Mucosa of descending colon (tissue), 3 donors: ENCODE results near the gene MTHFD2. TPM values are rescaled to one million over a fixed set of nuclear protein-coding genes. Genes with fewer than 3 reads are reported as not detected.

Experiments used
- ATAC-seq: fragments of 200-7000 bp; cut with Tn5 transposase; one replicate; pipeline ENCODE4 v1.9.1; 2020; ENCODE audit warnings: mild to moderate bottlenecking, moderate library complexity
- DNase-seq, 3 donors: peaks; one replicate each; pipeline ENCODE4 v3.0.0-alpha.2; 2020
- H3K36me3 ChIP-seq: fragments of 200-600 bp; one replicate; pipeline ENCODE4 v1.8.0; 2021; ENCODE audit warnings: low read depth, mild to moderate bottlenecking
- H3K4me1 ChIP-seq: fragments of 200-600 bp; one replicate; pipeline ENCODE4 v1.8.0; 2021; ENCODE audit warnings: low read depth, mild to moderate bottlenecking
- H3K4me3 ChIP-seq: fragments of 200-600 bp; one replicate; pipeline ENCODE4 v1.8.0; 2021; ENCODE audit warnings: mild to moderate bottlenecking
- H3K9me3 ChIP-seq: fragments of 200-600 bp; one replicate; pipeline ENCODE4 v1.8.0; 2021; ENCODE audit warnings: mild to moderate bottlenecking
- intact Hi-C, 2 donors: fragments of 100-400 bp; cut with DNase I in 1 of 2; cut with micrococcal nuclease in 1 of 2; formaldehyde crosslinking; loops; one replicate each; pipeline versions ENCODE4 v1.11.0 to v1.11.1; 2022; cut with DNase I, micrococcal nuclease
- total RNA-seq, 3 donors: library from RNA; stranded (reverse); fragmentation: NEBNext Ultra II Directional in 2 of 3; extraction: Animal tissue kit (Norgen Biotek cat#: 25700) in 2 of 3; gene quantifications; one replicate each; pipeline versions ENCODE4 v1.2.1 to v1.2.4, GENCODE V29; 2021 to 2023
- TF ChIP-seq, protein P1 (sequence below): fragments of 200-600 bp; IDR thresholded peaks from one replicate; pipeline ENCODE4 v1.8.0; 2022; ENCODE audit warnings: antibody characterized with exemption, mild to moderate bottlenecking
- donor health status: DM: no; HTN: no; CAD: no; lungs with moderate emphysema.
- donor health status: DM: no; HTN: no; CAD: no.
- donor health status: DM: no; HTN: yes; CAD: no.

The MTHFD2 gene
- total RNA-seq, 3 donors from 2014 or later = 18.6 to 42.2 (median 19.3) TPM

- Histone ChIP-seq H3K9me3 (no peaks in the 10 kb centered on the region), H3K4me3 (no peak overlapping the region), H3K36me3 (no peaks in the 10 kb centered on the region), H3K4me1 (no peaks in the 10 kb centered on the region)
- TF ChIP-seq, protein P1, sequence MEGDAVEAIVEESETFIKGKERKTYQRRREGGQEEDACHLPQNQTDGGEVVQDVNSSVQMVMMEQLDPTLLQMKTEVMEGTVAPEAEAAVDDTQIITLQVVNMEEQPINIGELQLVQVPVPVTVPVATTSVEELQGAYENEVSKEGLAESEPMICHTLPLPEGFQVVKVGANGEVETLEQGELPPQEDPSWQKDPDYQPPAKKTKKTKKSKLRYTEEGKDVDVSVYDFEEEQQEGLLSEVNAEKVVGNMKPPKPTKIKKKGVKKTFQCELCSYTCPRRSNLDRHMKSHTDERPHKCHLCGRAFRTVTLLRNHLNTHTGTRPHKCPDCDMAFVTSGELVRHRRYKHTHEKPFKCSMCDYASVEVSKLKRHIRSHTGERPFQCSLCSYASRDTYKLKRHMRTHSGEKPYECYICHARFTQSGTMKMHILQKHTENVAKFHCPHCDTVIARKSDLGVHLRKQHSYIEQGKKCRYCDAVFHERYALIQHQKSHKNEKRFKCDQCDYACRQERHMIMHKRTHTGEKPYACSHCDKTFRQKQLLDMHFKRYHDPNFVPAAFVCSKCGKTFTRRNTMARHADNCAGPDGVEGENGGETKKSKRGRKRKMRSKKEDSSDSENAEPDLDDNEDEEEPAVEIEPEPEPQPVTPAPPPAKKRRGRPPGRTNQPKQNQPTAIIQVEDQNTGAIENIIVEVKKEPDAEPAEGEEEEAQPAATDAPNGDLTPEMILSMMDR = no peak
- no peak for DNase-seq
- intact Hi-C loops = no loop called here
- ATAC-seq = no peak
Measured at GRCh38 chr2:74219846-74220486, 21.6 kb downstream of the MTHFD2 start.

GRCh38 chr2:74221091-74221490 is 22.7 kb downstream of the MTHFD2 start:
- TF ChIP-seq, protein P1 = no peak
- intact Hi-C loops = no loop called here
- Histone ChIP-seq H3K4me3 (no peak overlapping the region), H3K36me3 (no peaks in the 10 kb centered on the region), H3K9me3 (no peaks in the 10 kb centered on the region), H3K4me1 (no peaks in the 10 kb centered on the region)
- no peak for ATAC-seq
- DNase-seq = no peak

- intact Hi-C loops = no loop called here
- Histone ChIP-seq H3K9me3 (no peaks in the 10 kb centered on the region), H3K4me3 (no peak overlapping the region), H3K4me1 (no peaks in the 10 kb centered on the region), H3K36me3 (no peaks in the 10 kb centered on the region)
- TF ChIP-seq, protein P1 = no peak
- DNase-seq (no peak), ATAC-seq (no peak)
Measured at GRCh38 chr2:74221604-74222299, 23.3 kb downstream of the MTHFD2 start.

- TF ChIP-seq, protein P1 = no peak
- ATAC-seq = no peak
- no peaks in the 10 kb centered on the region for H3K4me1 ChIP-seq
- no peak for DNase-seq
- H3K36me3 ChIP-seq = no peaks in the 10 kb centered on the region
- intact Hi-C loops = no loop called here
- H3K9me3 ChIP-seq = no peaks in the 10 kb centered on the region
- H3K4me3 ChIP-seq = no peak overlapping the region
Measured at GRCh38 chr2:74222300-74222650, 23.9 kb downstream of the MTHFD2 start.

DNA sequence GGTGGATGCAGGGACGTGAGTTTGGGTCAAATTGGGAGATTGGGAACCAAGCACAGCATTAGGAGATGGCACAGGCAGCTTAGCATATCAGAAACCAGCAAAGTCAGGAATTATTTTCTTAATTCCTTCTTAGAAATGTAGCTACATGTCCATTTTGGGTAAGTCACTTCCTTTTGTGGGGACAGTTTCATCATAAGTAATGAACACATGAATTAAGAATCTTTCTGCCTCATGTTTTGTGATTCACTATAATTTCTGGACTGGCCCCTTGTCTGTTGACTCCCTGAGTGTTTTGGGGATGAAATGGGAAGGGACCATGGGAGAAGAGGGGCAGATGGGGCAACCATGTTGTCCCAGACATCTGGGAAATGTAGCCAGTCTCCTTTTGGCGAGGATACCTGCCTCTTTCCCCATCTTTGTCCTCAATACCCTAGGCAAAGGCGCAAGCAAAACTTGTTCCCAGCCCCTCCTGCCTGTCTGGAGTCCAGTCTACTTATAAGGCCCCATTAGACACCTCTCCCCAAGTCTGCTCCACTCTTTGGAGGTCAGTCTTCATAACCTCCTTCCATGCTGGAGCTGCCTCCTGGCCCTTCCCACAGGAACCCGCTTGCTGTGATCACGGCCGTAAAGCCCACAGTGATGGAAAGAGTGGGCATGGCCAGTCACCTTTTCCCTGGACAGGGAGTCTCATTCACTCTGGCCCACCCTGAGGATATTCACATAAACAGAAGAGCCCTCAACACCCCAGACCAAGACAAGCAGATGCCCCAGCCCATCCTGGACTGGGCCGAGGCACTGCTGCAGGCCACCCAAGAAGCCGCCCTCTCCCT is 25.7 kb downstream of the MTHFD2 start:
- no peak overlapping the region for H3K4me3 ChIP-seq
- DNase-seq (no peak), ATAC-seq (no peak)
- H3K36me3 ChIP-seq = no peaks in the 10 kb centered on the region
- TF ChIP-seq, protein P1 = no peak
- intact Hi-C loops = no loop called here
- no peaks in the 10 kb centered on the region for H3K4me1 ChIP-seq
- H3K9me3 ChIP-seq = no peaks in the 10 kb centered on the region
